Epithelial cell of prostate (primary cell): ENCODE results near the gene ST6GALNAC5.
A peak's percentile ranks its signal among the peaks of the same experiment; 100 is the strongest.

Experiments
- DNase-seq: peaks from one replicate; pipeline ENCODE4 v3.0.0-alpha.2; 2011; ENCODE audit warnings: low read depth, low spot score
- H3K27ac ChIP-seq: fragments of 450-650 bp; 2 replicates; pipeline ENCODE4 v1.5.1; 2017; ENCODE audit warnings: mild to moderate bottlenecking

ST6GALNAC5 gene

DNA sequence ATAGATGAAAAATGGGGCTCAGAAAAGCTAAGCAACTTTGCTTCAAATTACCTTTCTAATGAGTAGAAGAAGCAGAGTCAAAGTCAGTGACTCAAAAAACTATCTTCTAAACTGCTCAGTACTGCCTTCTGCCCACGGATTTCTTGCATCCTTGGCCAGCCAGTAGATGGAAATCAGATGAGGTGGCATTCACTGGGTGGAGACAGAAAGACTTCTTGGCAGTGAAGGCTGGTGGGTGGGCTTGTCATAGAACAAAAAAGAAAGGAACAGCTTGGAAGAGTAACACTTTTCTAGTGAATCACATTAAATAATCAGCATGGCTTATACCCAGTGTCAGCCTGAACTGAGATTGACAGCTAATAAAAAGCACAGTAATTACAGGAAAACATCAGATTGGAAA, 170.7 kb downstream of the ST6GALNAC5 start:
- DNase-seq = no peak
- no peak overlapping the region for H3K27ac ChIP-seq

DNA sequence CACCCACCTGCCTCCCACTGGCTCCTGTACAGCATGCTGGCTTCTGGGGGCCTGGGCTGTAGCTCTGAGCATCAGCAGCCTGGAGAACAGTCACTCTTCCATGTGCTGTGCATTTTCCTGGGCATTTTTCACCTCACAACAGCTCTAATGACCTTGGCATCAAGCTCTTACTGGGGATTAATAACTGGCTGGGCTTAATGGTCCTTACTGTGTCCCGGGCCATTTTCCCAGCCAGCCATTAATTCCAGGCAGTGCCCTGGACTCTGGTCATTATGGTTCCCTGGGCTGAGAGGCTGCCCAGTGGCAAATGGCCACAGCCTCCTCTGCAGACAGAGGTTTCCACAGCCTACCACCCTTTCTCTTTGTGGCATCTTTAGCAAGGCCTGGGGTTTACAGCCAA, 171.8 kb downstream of the ST6GALNAC5 start:
- H3K27ac ChIP-seq = peak overlapping the region; percentile 72
- DNase-seq = no peak

DNA sequence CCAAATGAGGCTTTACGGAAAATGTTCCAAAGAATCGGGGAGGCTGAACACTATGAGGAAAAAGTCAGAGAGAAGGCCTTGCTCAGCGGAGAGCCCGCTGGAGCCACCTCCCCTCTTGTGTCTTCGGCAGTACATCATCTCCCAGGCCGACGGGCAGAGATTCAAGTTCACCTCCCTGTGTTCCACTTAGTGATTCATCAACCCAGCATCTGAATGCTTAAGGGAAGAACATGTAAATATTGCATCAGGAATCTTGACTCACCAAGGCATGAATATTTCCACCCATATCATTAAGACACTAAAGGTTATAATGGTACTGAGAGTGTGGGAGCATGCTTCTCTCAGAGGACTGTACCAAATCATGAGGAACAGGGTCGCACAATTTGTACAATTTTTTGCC, 172.5 kb downstream of the ST6GALNAC5 start:
- DNase-seq = peak; percentile 90
- H3K27ac ChIP-seq = peak overlapping the region; percentile 72

DNA sequence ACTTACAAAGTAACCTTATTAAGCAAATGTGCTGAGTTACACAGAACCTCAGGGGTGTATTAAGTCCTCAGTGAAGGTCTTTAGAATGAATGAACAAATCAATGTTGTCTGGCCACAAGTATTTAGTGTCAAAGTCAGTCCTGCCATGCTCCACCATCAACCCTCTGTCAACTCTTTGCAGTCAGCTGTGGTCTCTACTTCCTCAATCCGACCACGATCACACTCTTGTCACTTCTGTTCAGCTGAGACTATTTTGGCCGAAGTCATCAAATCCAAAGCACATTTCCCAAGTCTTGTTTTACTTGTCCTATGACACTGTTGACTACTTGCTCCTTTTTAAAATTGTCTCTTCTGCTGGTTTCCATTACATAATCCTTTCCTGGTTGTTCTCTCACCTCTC, 173.5 kb downstream of the ST6GALNAC5 start:
- no peak overlapping the region for H3K27ac ChIP-seq
- no peak for DNase-seq

DNA sequence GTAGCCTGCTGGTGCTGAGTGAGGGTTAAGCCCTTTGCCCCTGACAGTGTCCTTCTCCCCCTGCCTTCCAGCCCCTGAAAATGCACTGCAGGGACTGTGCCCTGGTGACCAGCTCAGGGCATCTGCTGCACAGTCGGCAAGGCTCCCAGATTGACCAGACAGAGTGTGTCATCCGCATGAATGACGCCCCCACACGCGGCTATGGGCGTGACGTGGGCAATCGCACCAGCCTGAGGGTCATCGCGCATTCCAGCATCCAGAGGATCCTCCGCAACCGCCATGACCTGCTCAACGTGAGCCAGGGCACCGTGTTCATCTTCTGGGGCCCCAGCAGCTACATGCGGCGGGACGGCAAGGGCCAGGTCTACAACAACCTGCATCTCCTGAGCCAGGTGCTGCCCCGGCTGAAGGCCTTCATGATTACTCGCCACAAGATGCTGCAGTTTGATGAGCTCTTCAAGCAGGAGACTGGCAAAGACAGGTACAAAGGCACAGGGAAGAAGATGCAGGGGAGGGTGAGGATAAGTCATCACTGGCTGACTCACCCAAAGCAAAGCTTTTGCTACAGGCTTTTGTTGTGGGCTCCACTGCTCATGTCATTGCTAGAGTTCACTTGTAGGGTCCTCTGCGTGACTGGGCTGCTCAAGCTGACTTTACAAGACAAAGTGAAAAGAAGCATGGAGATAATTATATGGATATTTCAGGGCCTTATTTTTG, 177.0 kb downstream of the ST6GALNAC5 start:
- no peak for DNase-seq
- no peak overlapping the region for H3K27ac ChIP-seq

DNA sequence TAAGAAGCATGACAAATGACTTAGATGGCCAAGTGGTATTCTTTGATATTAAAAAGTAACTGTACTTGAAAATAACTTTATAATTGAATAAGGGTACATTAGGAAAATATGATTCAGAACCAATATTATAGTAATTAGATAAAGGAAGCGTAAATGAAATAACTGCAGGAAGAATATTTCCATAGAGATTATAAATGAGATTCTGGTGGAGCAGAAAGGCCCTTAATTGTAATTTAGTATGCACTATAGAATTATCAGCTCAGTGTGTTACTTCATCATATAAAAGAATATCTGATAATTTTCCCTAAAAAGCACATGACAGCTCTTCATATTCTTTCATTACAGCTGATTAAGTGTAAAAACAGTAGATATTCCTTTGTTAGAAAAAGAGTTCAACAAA, 180.3 kb downstream of the ST6GALNAC5 start:
- DNase-seq = no peak
- H3K27ac ChIP-seq = no peak overlapping the region

DNA sequence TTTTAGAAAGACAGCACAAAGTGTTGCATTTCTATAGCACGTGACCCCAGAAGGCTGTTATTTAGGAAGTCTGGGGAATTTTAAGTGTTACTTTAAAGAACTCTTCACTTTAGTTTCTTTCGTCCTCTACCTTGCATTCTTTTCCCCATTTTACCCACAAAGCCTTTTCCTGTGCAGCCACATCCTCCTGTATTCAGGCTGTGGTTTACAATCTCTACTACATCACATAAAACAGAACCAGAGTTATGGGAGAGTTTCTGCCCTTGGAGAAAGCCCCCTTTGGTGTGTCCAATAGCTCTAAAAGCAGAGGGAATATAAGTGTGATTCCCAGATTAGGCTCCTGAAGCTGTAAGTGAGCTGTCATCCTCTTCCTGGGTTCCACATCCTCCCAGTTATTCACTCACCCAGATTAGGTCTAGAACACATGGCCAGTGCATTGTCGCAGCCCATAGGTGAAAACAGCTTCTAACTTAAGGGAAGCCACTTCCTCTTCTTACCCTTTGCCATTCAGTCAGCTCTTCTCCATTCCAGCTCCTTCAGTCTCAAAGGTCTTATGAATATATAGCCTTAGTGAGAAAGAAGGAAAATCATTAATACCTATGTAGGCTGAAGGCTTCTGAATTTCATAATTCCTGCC, 180.8 kb downstream of the ST6GALNAC5 start:
- no peak for DNase-seq
- H3K27ac ChIP-seq = no peak overlapping the region

DNA sequence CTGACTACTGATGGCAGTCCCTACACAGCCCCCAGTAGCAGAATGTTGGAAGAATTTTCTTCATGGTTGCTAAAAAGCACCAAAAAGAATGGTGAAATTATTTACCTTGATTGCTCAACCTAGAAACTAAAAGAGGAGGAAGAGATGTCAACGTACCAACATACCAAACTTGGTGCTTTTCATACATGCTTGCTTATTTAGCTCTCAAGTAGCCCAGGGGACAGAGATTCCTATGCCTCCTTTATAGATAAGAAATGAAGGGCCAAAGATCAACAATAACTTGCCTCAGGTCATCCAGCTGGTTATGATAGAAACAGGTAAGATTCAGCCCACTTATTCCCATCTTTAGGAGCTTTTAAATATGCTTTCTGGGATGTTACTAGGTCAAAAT, 181.3 kb downstream of the ST6GALNAC5 start:
- no peak overlapping the region for H3K27ac ChIP-seq
- no peak for DNase-seq

DNA sequence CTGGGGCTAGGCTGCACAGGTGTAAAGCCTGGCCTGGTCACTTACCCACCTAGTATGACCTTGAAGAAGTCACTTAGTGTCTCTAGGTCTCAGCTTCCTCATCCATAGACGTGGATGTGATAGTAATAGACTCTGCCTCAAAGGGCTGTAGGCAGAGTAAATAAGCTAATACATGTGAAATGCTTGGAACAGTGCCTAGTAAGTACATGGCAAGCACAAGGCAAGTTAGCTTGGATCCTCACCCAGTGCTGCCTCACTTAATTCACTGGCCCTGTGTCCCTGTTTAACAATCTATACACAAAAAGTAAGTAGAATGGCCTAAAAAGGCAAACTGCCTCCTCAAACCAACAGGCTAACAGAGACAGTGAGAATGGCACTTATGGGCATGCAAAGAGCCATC, 184.1 kb downstream of the ST6GALNAC5 start:
- H3K27ac ChIP-seq = no peak overlapping the region
- no peak for DNase-seq

DNA sequence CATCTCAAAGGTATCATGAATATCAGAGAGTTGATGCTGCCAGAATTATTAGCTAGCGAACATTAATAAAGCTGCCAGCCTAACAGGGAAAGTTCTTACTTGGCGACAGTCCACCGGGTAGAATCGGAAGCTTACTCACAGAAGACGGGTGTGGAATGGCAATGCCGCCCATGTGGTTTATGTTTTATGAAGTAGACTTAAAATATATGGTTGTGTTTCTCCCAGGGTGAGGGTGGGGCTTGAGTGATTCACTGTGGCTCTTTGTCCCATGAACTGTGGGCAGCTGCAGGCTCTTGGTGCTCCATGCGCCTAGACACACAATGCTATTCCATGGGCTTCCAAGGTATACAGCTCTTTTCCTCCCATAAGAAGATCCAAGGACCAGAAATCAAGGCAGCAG, 189.2 kb downstream of the ST6GALNAC5 start:
- no peak overlapping the region for H3K27ac ChIP-seq
- peak; percentile 41 for DNase-seq

DNA sequence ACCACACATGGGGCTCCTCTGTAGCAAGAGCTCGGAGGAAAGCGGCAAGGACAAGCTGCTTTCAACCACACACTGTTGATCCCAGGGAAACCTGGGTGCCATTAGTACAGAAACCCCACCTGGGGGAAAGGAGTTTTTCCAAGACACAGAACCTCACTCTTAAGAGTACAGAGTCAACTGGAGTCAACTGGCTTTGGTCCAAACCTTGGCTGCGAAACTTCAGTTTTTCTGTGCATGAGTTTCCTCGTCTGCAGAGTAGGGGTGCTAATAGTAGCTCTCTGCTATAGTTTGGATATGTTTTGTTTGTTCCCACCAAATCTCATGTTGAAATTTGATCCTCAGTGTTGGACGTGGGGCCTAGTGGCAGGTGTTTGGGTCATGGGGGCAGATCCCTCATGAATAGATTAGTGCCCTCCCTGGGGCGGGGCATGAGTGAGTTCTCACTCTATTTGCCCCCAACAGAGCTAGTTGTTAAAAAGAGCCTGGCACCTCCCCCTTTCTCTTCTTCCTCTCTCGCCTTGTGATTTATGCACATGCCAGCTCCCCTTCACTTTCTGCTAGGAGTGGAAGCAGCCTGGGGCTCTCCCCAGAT, 190.8 kb downstream of the ST6GALNAC5 start:
- H3K27ac ChIP-seq = no peak overlapping the region
- no peak for DNase-seq

DNA sequence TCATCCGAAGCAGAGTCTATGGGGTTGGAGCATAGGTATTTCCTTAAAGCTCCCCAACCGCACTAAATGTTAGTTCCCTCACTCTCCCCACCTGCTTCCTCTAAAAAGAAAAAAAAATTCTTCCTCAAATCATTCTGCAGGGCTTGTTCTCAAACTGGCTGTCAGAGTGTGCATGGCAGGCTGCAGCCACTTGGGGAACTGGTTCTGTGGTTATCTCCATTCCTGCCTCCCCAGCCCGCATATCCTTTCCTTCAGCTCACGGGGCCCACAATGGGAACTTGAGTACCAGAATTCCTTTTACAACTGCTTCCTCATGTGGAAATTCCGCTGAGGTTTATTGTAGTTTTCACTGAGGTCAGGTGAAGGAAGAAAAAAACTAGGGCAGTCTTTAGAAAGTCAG, 192.7 kb downstream of the ST6GALNAC5 start:
- DNase-seq = peak; percentile 16

DNA sequence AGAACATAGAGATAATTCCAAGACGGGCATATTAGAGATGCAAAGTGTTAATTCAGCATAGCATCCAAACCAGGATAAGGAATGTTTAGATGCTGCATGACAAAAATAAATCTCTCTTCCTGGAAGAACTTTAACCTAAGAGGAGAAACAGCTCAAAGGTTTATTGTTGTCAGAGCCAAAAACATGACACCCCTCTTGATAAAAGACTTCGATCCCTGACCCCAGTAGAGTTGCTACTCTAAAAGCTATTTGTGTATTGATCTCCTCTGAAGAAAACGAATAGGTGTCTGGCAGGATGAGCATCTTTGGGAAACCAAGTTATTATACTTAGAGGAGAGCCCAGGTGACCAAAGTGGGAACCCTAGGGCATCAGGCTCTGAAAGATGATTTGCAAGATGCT, 193.9 kb downstream of the ST6GALNAC5 start:
- no peak overlapping the region for H3K27ac ChIP-seq

More for the DNA sequence above, 192.7 kb downstream of the ST6GALNAC5 start:
- no peak overlapping the region for H3K27ac ChIP-seq

DNA sequence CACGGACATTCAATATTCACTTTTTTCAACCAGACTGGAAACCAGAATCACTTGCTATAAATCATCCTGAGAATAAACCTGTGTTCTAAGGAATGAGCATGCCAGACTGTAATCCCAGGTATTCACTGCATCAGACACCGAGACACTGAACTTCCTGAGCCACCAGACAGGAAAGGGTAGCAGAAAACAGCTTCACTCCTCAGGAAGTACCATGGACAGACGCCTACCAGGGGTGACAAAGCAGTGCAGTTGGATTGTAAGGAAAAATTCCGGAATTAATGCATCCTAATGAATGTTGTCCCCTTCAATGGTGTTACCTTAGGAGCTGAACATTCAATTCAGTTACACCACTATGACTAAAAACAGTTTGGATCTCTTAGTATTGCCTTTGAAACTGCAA, 195.8 kb downstream of the ST6GALNAC5 start:
- no peak overlapping the region for H3K27ac ChIP-seq
- no peak for DNase-seq

More for the DNA sequence above, 193.9 kb downstream of the ST6GALNAC5 start:
- no peak for DNase-seq

DNA sequence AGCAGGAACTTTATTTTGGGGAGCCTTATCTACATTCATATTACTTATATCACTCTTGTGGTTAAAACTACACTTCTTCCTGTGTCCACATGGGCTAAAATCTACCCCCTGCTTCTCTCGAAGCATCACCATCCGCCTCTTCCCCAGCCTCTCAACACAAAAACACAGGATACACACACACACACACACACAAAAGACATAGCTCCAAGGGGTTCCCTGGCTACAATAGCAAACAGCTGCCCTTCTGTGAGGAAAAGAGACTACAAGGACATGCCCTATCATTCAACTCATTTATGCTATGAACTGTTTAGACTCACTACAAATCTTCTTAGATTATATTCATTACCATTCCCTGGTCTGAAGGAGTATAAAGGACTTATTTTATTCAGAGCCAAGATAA, 197.0 kb downstream of the ST6GALNAC5 start:
- DNase-seq = no peak
- H3K27ac ChIP-seq = no peak overlapping the region

DNA sequence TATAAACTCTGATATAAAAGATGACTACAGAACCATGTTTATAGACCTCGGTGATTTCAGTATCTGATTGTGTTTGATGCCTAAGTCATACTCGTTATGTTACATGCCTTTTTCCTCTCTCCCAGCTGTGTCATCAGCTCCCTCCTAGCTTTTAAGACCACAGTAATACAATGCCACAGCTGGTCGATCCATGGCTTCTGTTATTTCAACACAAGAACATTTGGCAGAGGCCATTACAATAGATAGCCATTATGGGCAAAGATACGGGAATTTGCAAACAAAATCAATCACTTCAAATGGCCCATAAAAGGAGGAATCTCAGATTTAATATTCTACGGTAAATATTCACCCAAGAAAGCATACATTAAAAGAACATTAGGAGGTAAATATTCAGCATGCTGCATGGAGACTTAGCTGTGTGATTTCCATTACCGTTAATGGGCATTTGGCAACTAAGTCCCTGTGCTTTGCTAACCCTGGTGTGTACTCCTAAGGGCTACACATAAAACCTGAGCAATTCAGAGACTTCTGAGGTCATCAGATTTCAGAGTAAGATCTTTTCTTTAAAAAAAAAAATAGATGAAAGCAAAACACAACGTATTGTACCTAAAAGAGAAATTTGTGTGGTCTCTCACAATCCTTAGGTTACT, 198.5 kb downstream of the ST6GALNAC5 start:
- no peak overlapping the region for H3K27ac ChIP-seq
- DNase-seq = no peak

DNA sequence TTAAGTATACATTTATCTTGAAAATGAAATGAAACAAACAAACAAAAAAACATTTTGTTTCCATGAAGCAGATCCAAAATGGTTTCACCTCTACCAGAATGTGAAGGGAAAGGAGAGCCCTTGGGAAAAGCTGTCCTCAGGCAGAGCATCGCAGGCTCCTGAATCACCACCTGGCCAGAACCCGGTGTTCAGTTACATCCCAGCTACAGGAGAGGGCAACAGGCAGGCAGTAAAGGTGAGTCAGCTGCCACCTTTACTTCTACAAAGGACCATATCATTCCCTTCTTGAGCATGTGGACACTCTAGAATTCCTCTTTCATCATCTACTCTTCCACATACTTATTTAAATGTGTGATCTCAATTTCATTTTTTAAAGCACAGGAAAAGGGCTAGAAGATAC, 200.7 kb downstream of the ST6GALNAC5 start:
- peak; percentile 43 for DNase-seq
- peak overlapping the region; percentile 36 for H3K27ac ChIP-seq

DNA sequence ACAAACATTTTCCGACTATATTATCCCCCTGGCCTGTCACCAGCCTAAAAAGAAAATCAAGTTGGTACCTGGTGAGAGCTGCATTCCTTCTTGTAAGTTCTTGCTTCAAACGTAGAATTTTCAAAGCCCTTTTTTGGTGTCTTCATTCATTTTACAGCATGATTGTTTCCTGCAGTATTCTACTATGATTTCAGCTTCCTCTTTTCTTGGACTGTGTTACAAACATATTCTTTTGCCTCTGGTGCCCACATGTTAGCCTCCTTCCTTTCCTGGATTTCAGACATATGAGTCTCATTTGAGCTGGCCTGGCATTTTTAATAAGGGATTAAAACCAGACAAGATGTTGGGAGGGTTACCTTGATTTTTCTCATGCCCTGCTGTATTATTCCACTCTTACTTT, 209.5 kb downstream of the ST6GALNAC5 start:
- DNase-seq = no peak
- no peak overlapping the region for H3K27ac ChIP-seq

DNA sequence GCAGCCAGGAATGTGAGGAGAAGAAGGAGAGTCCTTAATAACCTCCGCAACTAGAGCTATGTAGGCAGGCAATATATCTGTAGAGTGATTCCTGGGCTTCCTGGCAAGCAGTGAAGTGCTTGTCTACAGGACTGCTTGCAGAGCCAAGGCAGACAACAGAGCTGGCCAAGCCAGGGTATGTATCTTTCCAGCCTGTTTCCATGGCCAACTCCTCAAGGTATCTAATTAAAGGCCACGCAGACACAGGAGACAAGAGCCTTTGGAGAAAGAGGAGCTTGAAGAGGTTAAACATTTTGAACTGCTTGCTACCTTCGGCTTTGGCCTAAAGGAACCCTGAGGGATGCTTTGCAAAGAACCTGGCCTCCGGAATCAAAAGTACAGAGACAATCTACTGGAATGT, 214.6 kb downstream of the ST6GALNAC5 start:
- DNase-seq = no peak
- no peak overlapping the region for H3K27ac ChIP-seq

DNA sequence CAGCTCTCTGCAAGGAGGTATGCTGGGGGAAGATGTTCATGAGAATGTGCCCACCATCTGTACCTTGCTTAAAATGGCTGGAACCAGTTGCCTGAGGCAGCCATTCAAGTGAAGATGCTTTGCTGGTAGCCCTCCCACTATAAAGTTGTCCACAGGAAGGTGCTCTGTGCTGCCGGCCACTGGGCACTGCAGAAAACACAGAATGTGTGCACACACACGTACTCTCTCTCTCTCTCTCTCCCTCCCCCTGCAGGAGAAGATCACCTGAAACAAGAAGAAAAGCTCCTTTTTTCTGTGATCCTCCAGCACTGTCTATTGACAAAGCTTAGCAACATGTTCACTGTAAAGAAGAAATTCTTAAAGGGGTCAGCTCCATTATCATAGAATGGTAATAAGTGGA, 217.2 kb downstream of the ST6GALNAC5 start:
- H3K27ac ChIP-seq = no peak overlapping the region
- no peak for DNase-seq

DNA sequence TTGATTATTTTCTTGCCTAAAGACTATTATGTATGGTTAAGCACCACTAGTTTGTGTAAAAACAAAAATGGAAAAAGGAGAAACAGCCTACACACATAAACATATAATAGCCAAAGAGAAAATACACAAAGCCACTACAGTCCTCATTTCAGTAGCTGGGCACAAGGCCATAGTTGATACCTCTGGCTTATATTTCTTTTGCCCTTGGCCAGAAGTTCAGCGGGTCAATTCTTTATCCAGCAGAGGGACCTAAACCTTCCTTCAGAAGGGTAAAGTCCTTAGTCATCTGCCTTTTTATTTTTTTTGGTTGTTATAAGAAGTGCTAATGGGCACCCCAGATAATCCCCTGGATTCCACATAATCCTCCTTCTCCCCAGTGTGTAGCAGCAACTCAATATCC, 217.8 kb downstream of the ST6GALNAC5 start:
- no peak for DNase-seq
- H3K27ac ChIP-seq = no peak overlapping the region
